Parathyroid adenoma (tissue), 2 donors: ENCODE data around the gene PRUNE2.
"Not testable (repeated sequence)": the region's sequence is repeated elsewhere in the genome, so short reads cannot be mapped to it uniquely, and the experiment has no call there.

ENCODE experiments used
- H2AFZ ChIP-seq: fragments of 300-600 bp; sonication (generic); one replicate; pipeline ENCODE4 v1.7.0; 2017; ENCODE audit warnings: antibody characterized with exemption, mild to moderate bottlenecking
- H3K27ac ChIP-seq: fragments of 300-600 bp; sonication (generic); one replicate; pipeline ENCODE4 v1.7.0; 2017
- H3K27me3 ChIP-seq: fragments of 300-600 bp; sonication (generic); one replicate; pipeline ENCODE4 v1.7.0; 2017; ENCODE audit warnings: low read length; ENCODE audit not compliant: control insufficient read depth, insufficient read depth
- H3K36me3 ChIP-seq: fragments of 300-600 bp; sonication (generic); one replicate; pipeline ENCODE4 v1.7.0; 2017; ENCODE audit warnings: low read length; ENCODE audit not compliant: control insufficient read depth, insufficient read depth
- H3K4me1 ChIP-seq: fragments of 300-600 bp; sonication (generic); one replicate; pipeline ENCODE4 v1.7.0; 2017; ENCODE audit warnings: control low read depth
- H3K4me2 ChIP-seq: fragments of 300-600 bp; sonication (generic); one replicate; pipeline ENCODE4 v1.7.0; 2017; ENCODE audit warnings: low read length
- H3K4me3 ChIP-seq: fragments of 300-600 bp; sonication (generic); one replicate; pipeline ENCODE4 v1.7.0; 2017; ENCODE audit warnings: low read depth, low read length
- H3K79me2 ChIP-seq: fragments of 300-600 bp; sonication (generic); one replicate; pipeline ENCODE4 v1.7.0; 2017; ENCODE audit warnings: control low read depth
- H3K9ac ChIP-seq: fragments of 300-600 bp; sonication (generic); one replicate; pipeline ENCODE4 v1.7.0; 2017; ENCODE audit warnings: mild to moderate bottlenecking
- H3K9me3 ChIP-seq: fragments of 300-600 bp; sonication (generic); one replicate; pipeline ENCODE4 v1.7.0; 2017; ENCODE audit warnings: low read length; ENCODE audit not compliant: control insufficient read depth
- CTCF ChIP-seq: fragments of 300-600 bp; sonication (generic); IDR thresholded peaks from one replicate; pipeline ENCODE4 v1.7.0; 2017; ENCODE audit warnings: antibody characterized with exemption, mild to moderate bottlenecking
- donor health status: primary hyperparathyroidism.

Gene PRUNE2

GRCh38 chr9:76905791-76906646, at the start of gene PRUNE2:
Gene PRUNE2, minus strand, starts transcription at chr9:76906114. Its CDS starts 151 bp downstream, at chr9:76905963.
- H2AFZ ChIP-seq, result peak within 1 kb of the TSS; percentile 69
- H3K4me1 ChIP-seq, result peaks cover 5% of the 10 kb centered on the region
- no peak for TF ChIP-seq CTCF
- H3K9me3 ChIP-seq, result no peaks in the 10 kb centered on the region
- peaks cover 10% of the 10 kb centered on the region for H3K27me3 ChIP-seq
- no peaks in the 10 kb centered on the region for H3K79me2 ChIP-seq
- H3K27ac ChIP-seq, result no peak within 1 kb of the TSS
- no peak within 1 kb of the TSS for H3K9ac ChIP-seq
- peak within 1 kb of the TSS; percentile 80 for H3K4me2 ChIP-seq
- H3K36me3 ChIP-seq, result no peaks in the 10 kb centered on the region
- H3K4me3 ChIP-seq, result peak within 1 kb of the TSS; percentile 36

- H3K36me3 ChIP-seq, H3K4me1 ChIP-seq, H3K9ac ChIP-seq, H3K27me3 ChIP-seq, H3K9me3 ChIP-seq, H3K4me3 ChIP-seq, H3K4me2 ChIP-seq, H3K79me2 ChIP-seq, H2AFZ ChIP-seq, H3K27ac ChIP-seq: not testable (repeated sequence)
Observed at GRCh38 chr9:76955406-76955805, 49.5 kb upstream of the PRUNE2 start.

- no peak for TF ChIP-seq CTCF
- Histone ChIP-seq H3K4me3 (no peak overlapping the region), H3K4me2 (no peak overlapping the region), H3K27me3 (no peaks in the 10 kb centered on the region), H3K27ac (no peak overlapping the region), H3K9ac (no peak overlapping the region), H3K36me3 (no peaks in the 10 kb centered on the region), H2AFZ (no peak overlapping the region), H3K9me3 (no peaks in the 10 kb centered on the region), H3K79me2 (no peaks in the 10 kb centered on the region), H3K4me1 (no peaks in the 10 kb centered on the region)
Observed at GRCh38 chr9:76949865-76950264, 44.0 kb upstream of the PRUNE2 start.

GRCh38 chr9:76944011-76944410, 38.1 kb upstream of the PRUNE2 start:
- Histone ChIP-seq H3K36me3 (no peaks in the 10 kb centered on the region), H3K9me3 (no peaks in the 10 kb centered on the region), H3K27me3 (no peaks in the 10 kb centered on the region), H3K4me2 (no peak overlapping the region), H3K4me3 (no peak overlapping the region), H2AFZ (no peak overlapping the region), H3K4me1 (no peaks in the 10 kb centered on the region), H3K27ac (no peak overlapping the region), H3K79me2 (no peaks in the 10 kb centered on the region), H3K9ac (no peak overlapping the region)
- no peak for TF ChIP-seq CTCF

- Histone ChIP-seq H3K4me2 (no peak overlapping the region), H3K4me3 (no peak overlapping the region), H3K9ac (no peak overlapping the region), H3K27ac (no peak overlapping the region), H3K27me3 (no peaks in the 10 kb centered on the region), H3K4me1 (no peaks in the 10 kb centered on the region), H3K36me3 (no peaks in the 10 kb centered on the region), H3K9me3 (no peaks in the 10 kb centered on the region), H2AFZ (no peak overlapping the region), H3K79me2 (no peaks in the 10 kb centered on the region)
- no peak for TF ChIP-seq CTCF
Observed at GRCh38 chr9:76943054-76943453, 37.1 kb upstream of the PRUNE2 start.
